GM12878 (cell line): ENCODE measurements around the gene TRPM3. TPM values are rescaled to one million over a fixed set of nuclear protein-coding genes. Genes with fewer than 3 reads are reported as not detected.

Experiments
- ATAC-seq: fragments of 200-7000 bp; cut with Tn5 transposase; 3 replicates; pipeline ENCODE4 v1.9.1; 2020; ENCODE audit warnings: mild to moderate bottlenecking, moderate library complexity
- BruUV-seq: library from RNA; stranded (reverse); fragments of 400-500 nt; replicated peaks from 2 replicates; lab custom pipeline; 2021; lab: Mats Ljungman, UMichigan
- CTCF ChIA-PET: fragments of 300-600 bp; sonication (Branson Sonifier 250); formaldehyde crosslinking; extraction: SDS; loops from one replicate; lab custom pipeline; 2021; ENCODE audit warnings: inconsistent platforms; lab: Yijun Ruan, JAX
- POLR2A ChIA-PET: fragments of 350-600 bp; formaldehyde crosslinking; extraction: SDS; loops from one replicate; lab custom pipeline; 2021; ENCODE audit warnings: inconsistent platforms; lab: Charles Lee
- RAD21 ChIA-PET: fragments of 300-600 bp; sonication (Branson Sonifier 250); formaldehyde crosslinking; loops from one replicate; lab custom pipeline; 2023; ENCODE audit warnings: antibody characterized with exemption; ENCODE audit not compliant: unreplicated experiment; lab: Charles Lee
- SMC1A ChIA-PET: fragments of 300-600 bp; sonication (Branson Sonifier 250); formaldehyde crosslinking; loops from one replicate; lab custom pipeline; 2023; ENCODE audit not compliant: unreplicated experiment, uncharacterized antibody; lab: Charles Lee
- DNase-seq: peaks from one replicate; pipeline ENCODE4 v3.0.0-alpha.2; 2011; ENCODE audit warnings: low read depth, low spot score
- FAIRE-seq: peaks from 3 replicates; lab custom pipeline; 2011; peaks lifted over from hg19 to GRCh38; lab: Jason Lieb, UNC
- H2AFZ ChIP-seq: 2 replicates; pipeline ENCODE4 v1.6.0; 2011; ENCODE audit warnings: low read depth, low read length, control low read depth; ENCODE audit not compliant: control insufficient read depth
- H3K27ac ChIP-seq: 2 replicates; pipeline ENCODE4 v1.5.1; 2011; ENCODE audit warnings: control low read depth; ENCODE audit not compliant: control insufficient read depth, insufficient read depth
- H3K27me3 ChIP-seq, 2 experiments: replicated peaks in 1 of 2; 2 replicates each; pipeline versions ENCODE4 v1.6.0 to v1.6.1; 2011; ENCODE audit warnings: low read length in 1 of 2; ENCODE audit not compliant: control insufficient read depth in 2 of 2, insufficient read depth in 2 of 2
- H3K36me3 ChIP-seq, 2 experiments: 2 replicates each; pipeline ENCODE4 v1.5.1; 2011; ENCODE audit warnings: low read length in 1 of 2; ENCODE audit not compliant: control insufficient read depth in 2 of 2, insufficient read depth in 2 of 2
- H3K4me1 ChIP-seq: 2 replicates; pipeline ENCODE4 v1.6.1; 2011; ENCODE audit warnings: mild to moderate bottlenecking, low read length, moderate library complexity, mixed read lengths; ENCODE audit not compliant: control insufficient read depth, insufficient read depth
- H3K4me2 ChIP-seq: 2 replicates; pipeline ENCODE4 v1.6.0; 2011; ENCODE audit warnings: control low read depth; ENCODE audit not compliant: control insufficient read depth, insufficient read depth
- H3K4me3 ChIP-seq: fragments of 200-600 bp; sonication (generic); 2 replicates; pipeline ENCODE4 v1.5.1; 2016
- H3K79me2 ChIP-seq: 2 replicates; pipeline ENCODE4 v1.6.0; 2011; ENCODE audit warnings: low read length; ENCODE audit not compliant: control insufficient read depth, insufficient read depth
- H3K9ac ChIP-seq: 2 replicates; pipeline ENCODE4 v1.8.0; 2011; ENCODE audit warnings: low read length, control low read depth, mixed read lengths; ENCODE audit not compliant: control insufficient read depth, insufficient read depth
- H3K9me3 ChIP-seq: replicated peaks from 3 replicates; pipeline ENCODE4 v1.5.1; 2011; ENCODE audit warnings: mild to moderate bottlenecking, low read length; ENCODE audit not compliant: control insufficient read depth, insufficient read depth
- H4K20me1 ChIP-seq: 2 replicates; pipeline ENCODE4 v1.6.0; 2011; ENCODE audit not compliant: control insufficient read depth, insufficient read depth
- ATF2 ChIP-seq: IDR thresholded peaks from 2 replicates; pipeline ENCODE4 v1.6.1; 2012; ENCODE audit warnings: low read length, inconsistent platforms
- BCL3 ChIP-seq: IDR thresholded peaks from 2 replicates; pipeline ENCODE4 v1.6.1; 2011; ENCODE audit warnings: borderline replicate concordance, low read depth, mild to moderate bottlenecking, moderate library complexity, low read length; ENCODE audit not compliant: insufficient read depth, poor library complexity, severe bottlenecking
- CBX3 ChIP-seq: fragments of 200-600 bp; sonication (generic); IDR thresholded peaks from 2 replicates; pipeline ENCODE4 v1.6.1; 2016; ENCODE audit warnings: low read depth, borderline replicate concordance
- CHD4 ChIP-seq: fragments of 200-600 bp; sonication (generic); IDR thresholded peaks from 2 replicates; pipeline ENCODE4 v1.6.1; 2016; ENCODE audit warnings: mild to moderate bottlenecking
- E2F4 ChIP-seq: IDR thresholded peaks from 2 replicates; pipeline ENCODE4 v1.6.1; 2012; ENCODE audit warnings: low read depth, low read length, improper control_type of control experiment
- ESRRA ChIP-seq: IDR thresholded peaks from 2 replicates; pipeline ENCODE4 v1.6.1; 2012; ENCODE audit warnings: mild to moderate bottlenecking, low read length, improper control_type of control experiment
- FOXK2 ChIP-seq: fragments of 450-650 bp; IDR thresholded peaks from 2 replicates; pipeline ENCODE4 v1.6.1; 2017; ENCODE audit warnings: mild to moderate bottlenecking, moderate library complexity
- GATAD2B ChIP-seq: fragments of 450-650 bp; conservative IDR thresholded peaks from 2 replicates; pipeline ENCODE4 v1.6.1; 2017; ENCODE audit warnings: low read depth, mild to moderate bottlenecking, moderate library complexity
- IRF5 ChIP-seq: fragments of 450-650 bp; IDR thresholded peaks from 2 replicates; pipeline ENCODE4 v1.6.1; 2017; ENCODE audit warnings: borderline replicate concordance
- NR2F1 ChIP-seq: fragments of 450-650 bp; conservative IDR thresholded peaks from 2 replicates; pipeline ENCODE4 v1.6.1; 2017; ENCODE audit warnings: mild to moderate bottlenecking
- PAX8 ChIP-seq: fragments of 450-650 bp; IDR thresholded peaks from 2 replicates; pipeline ENCODE4 v1.6.1; 2017; ENCODE audit warnings: mild to moderate bottlenecking, moderate library complexity
- RCOR1 ChIP-seq: conservative IDR thresholded peaks from 2 replicates; pipeline ENCODE4 v1.6.1; 2012; ENCODE audit warnings: low read depth, low read length, improper control_type of control experiment
- TBL1XR1 ChIP-seq: IDR thresholded peaks from 2 replicates; pipeline ENCODE4 v1.6.1; 2012; ENCODE audit warnings: low read depth, low read length, improper control_type of control experiment
- ZNF274 ChIP-seq: IDR thresholded peaks from one replicate; pipeline ENCODE4 v1.8.0; 2011; ENCODE audit not compliant: insufficient read length, insufficient read depth
- ZZZ3 ChIP-seq: IDR thresholded peaks from 2 replicates; pipeline ENCODE4 v1.6.1; 2011; ENCODE audit warnings: low read depth; ENCODE audit not compliant: control insufficient read depth, insufficient read length
- WGBS: methylation state at CpG from one replicate; pipeline ENCODE4 v1.1.6; 2016; ENCODE audit warnings: low lambda C conversion rate; ENCODE audit not compliant: insufficient replicate concordance, insufficient coverage; ENCODE audit errors: missing lambda C conversion rate; 5-methylcytosine and 5-hydroxymethylcytosine counted together
- in situ Hi-C: fragments of 300-500 bp; cut with MboI; formaldehyde crosslinking; loops from 9 replicates; pipeline ENCODE4 v1.14.3; 2018; ENCODE audit warnings: mixed read lengths
- intact Hi-C: fragments of 100-400 bp; cut with micrococcal nuclease; formaldehyde crosslinking; loops from one replicate; pipeline ENCODE4 v1.14.2; 2022; ENCODE audit not compliant: unreplicated experiment
- polyA plus RNA-seq, 11 experiments: library from polyadenylated mRNA; depleted of rRNA in 4 of 11; unstranded in 6 of 11; stranded (reverse) in 5 of 11; fragments of >200 nt; fragmentation: Nextera tagmentation in 4 of 11; fragmentation: Illumina TruSeq in 1 of 11; extraction: Ambion mirVana in 4 of 11; extraction: Trizol in 1 of 11; gene quantifications; 1 replicate in 1 of 11; 2 replicates in 10 of 11; pipeline versions ENCODE4 v1.2.1 to v1.2.3, GENCODE V29; 2011 to 2016; ENCODE audit warnings: inconsistent platforms in 2 of 11, missing spikeins in 2 of 11, low read depth in 1 of 11
- total RNA-seq, 4 experiments: library from RNA; depleted of rRNA in 3 of 4; stranded (reverse); fragments of >200 nt in 3 of 4; fragmentation: Illumina TruSeq in 1 of 4; extraction: Trizol in 1 of 4; gene quantifications; 2 replicates each; pipeline versions ENCODE4 v1.2.1 to v1.2.3, GENCODE V29; 2013 to 2021

Gene TRPM3
- total and polyA plus RNA-seq, 10 of the 15 experiments (the other 5 are each of a cell fraction or from before 2014, with no cell fraction given): not detected

- no peaks in the 10 kb centered on the region for H3K79me2 ChIP-seq
- no peak for DNase-seq
- H4K20me1 ChIP-seq: no peaks in the 10 kb centered on the region
- TF ChIP-seq TBL1XR1 (no peak), ZZZ3 (no peak), CHD4 (no peak), CBX3 (no peak), FOXK2 (no peak), ESRRA (no peak), ATF2 (no peak), ZNF274 (no peak), GATAD2B (no peak), PAX8 (no peak), RCOR1 (no peak), BCL3 (no peak), NR2F1 (no peak), E2F4 (no peak), IRF5 (no peak)
- TF ChIP-seq, all 136 proteins: peak for 0
- intact Hi-C loops: loop anchor here (10.0 kb wide), 1 partner anchor 223 kb away; no protein-coding TSS in a partner anchor
- no peak overlapping the region for H3K4me3 ChIP-seq
- no peaks in the 10 kb centered on the region for H3K36me3 ChIP-seq
- H3K27me3 ChIP-seq: no peaks in the 10 kb centered on the region; a peak in 1 of 4 replicates
- no peak overlapping the region for H2AFZ ChIP-seq
- H3K9me3 ChIP-seq: no peaks in the 10 kb centered on the region
- ChIA-PET SMC1A (no interaction called here), POLR2A (no interaction called here), RAD21 (no interaction called here), CTCF (no interaction called here)
- in situ Hi-C loops: no loop called here
- H3K4me1 ChIP-seq: no peaks in the 10 kb centered on the region
- no peak for ATAC-seq
- FAIRE-seq: no peak
- no peak overlapping the region for H3K9ac ChIP-seq
- no peak overlapping the region for H3K4me2 ChIP-seq
- no TSS peak for BruUV-seq
- no peak overlapping the region for H3K27ac ChIP-seq
- WGBS: 0% methylated on average over 1 of the region's 1 CpG
These were observed 253.4 kb downstream of the TRPM3 start for GRCh38 chr9:70868041-70868440.
